NT2/D1 (cell line): ENCODE data around the gene MEN1.

Experiments
- SUZ12 ChIP-seq: IDR thresholded peaks from 2 replicates; pipeline ENCODE4 v1.6.1; 2011; ENCODE audit not compliant: insufficient read length, insufficient read depth; ENCODE audit errors: extremely low read depth
- YY1 ChIP-seq: IDR thresholded peaks from 2 replicates; pipeline ENCODE4 v1.6.1; 2011; ENCODE audit not compliant: insufficient read length, insufficient read depth
- ZNF274 ChIP-seq: IDR thresholded peaks from 2 replicates; pipeline ENCODE4 v1.6.1; 2011; ENCODE audit warnings: mild to moderate bottlenecking, low read depth, low read length

DNA sequence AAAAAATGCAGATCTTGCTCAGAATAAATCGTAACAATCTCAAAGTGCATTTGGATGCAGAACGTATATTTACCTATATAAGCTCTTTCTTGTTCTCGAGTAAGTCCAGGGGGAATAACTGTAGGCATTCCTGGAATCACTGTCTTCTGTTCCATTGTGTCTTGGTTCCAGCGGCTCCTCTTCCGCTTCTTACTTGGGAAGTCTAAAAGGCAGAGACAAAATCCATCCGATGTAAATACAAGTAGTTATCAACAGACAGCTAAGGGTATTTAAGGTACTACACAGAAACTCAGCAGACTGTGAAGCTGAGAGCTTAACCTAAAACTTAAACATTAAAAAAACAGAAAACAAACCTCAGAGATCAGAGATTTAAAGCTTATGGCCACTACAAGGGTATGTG lies 33.9 kb downstream of the MEN1 start:
- TF ChIP-seq YY1 (no peak), ZNF274 (no peak), SUZ12 (no peak)
